HUES48 (cell line): Measurements from ENCODE around the gene PARD3.

ENCODE experiments used
- H3K27ac ChIP-seq: one replicate; pipeline ENCODE4 v1.7.0; 2013; ENCODE audit warnings: low read depth, low read length, inconsistent platforms
- H3K27me3 ChIP-seq: 2 replicates; pipeline ENCODE4 v1.6.1; 2013; ENCODE audit warnings: mild to moderate bottlenecking, low read length; ENCODE audit not compliant: control insufficient read depth, insufficient read depth
- H3K36me3 ChIP-seq: 2 replicates; pipeline ENCODE4 v1.6.1; 2013; ENCODE audit warnings: low read length; ENCODE audit not compliant: control insufficient read depth, insufficient read depth
- H3K4me1 ChIP-seq: 2 replicates; pipeline ENCODE4 v1.6.1; 2013; ENCODE audit warnings: mild to moderate bottlenecking, low read length; ENCODE audit not compliant: control insufficient read depth, insufficient read depth
- H3K4me3 ChIP-seq: 2 replicates; pipeline ENCODE4 v1.5.1; 2013; ENCODE audit warnings: mild to moderate bottlenecking, low read depth, low read length
- H3K9ac ChIP-seq: 2 replicates; pipeline ENCODE4 v1.6.1; 2013; ENCODE audit warnings: mild to moderate bottlenecking, low read depth, low read length, moderate library complexity
- H3K9me3 ChIP-seq: 2 replicates; pipeline ENCODE4 v1.6.1; 2013; ENCODE audit warnings: low read length; ENCODE audit not compliant: control insufficient read depth, insufficient read depth

PARD3 gene

DNA sequence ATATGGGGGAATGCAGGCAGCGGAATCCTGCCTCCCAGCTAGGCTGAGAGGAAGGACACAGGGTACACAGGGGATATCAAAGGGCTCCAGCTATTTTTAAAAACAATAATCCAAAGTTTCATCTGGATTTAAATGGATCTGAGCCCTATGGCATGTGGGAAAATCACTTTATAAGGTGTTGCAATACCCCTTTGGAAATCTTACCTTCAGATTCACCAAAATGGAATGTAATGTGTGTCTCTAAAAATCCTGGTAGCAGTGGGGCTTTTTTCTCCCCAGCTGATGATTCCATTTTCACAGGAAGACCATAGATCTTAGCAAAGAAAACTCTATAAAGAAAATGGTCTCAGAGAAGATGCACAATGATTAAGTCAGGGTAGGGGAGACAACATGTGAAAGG is 722.2 kb downstream of the PARD3 start:
- no peaks in the 10 kb centered on the region for H3K27me3 ChIP-seq
- H3K9ac ChIP-seq: no peak overlapping the region
- no peak overlapping the region for H3K27ac ChIP-seq
- no peaks in the 10 kb centered on the region; the same call in 1 of the 2 replicates for H3K9me3 ChIP-seq
- H3K4me1 ChIP-seq: no peaks in the 10 kb centered on the region
- no peak overlapping the region for H3K4me3 ChIP-seq
- H3K36me3 ChIP-seq: no peaks in the 10 kb centered on the region

- Histone ChIP-seq H3K27ac (no peak overlapping the region), H3K9ac (no peak overlapping the region), H3K9me3 (no peaks in the 10 kb centered on the region; the same call in 1 of the 2 replicates), H3K4me1 (no peaks in the 10 kb centered on the region), H3K4me3 (no peak overlapping the region), H3K27me3 (no peaks in the 10 kb centered on the region), H3K36me3 (no peaks in the 10 kb centered on the region)
Observed at GRCh38 chr10:34091635-34092195, 723.4 kb downstream of the PARD3 start.

- no peaks in the 10 kb centered on the region for H3K4me1 ChIP-seq
- no peak overlapping the region for H3K9ac ChIP-seq
- H3K36me3 ChIP-seq: no peaks in the 10 kb centered on the region
- H3K9me3 ChIP-seq: no peaks in the 10 kb centered on the region; the same call in 1 of the 2 replicates
- no peak overlapping the region for H3K4me3 ChIP-seq
- no peak overlapping the region for H3K27ac ChIP-seq
- H3K27me3 ChIP-seq: no peaks in the 10 kb centered on the region
Observed at GRCh38 chr10:34089253-34089652, 725.8 kb downstream of the PARD3 start.

- Histone ChIP-seq H3K4me3 (no peak overlapping the region), H3K9ac (no peak overlapping the region), H3K36me3 (no peaks in the 10 kb centered on the region), H3K27ac (no peak overlapping the region), H3K4me1 (no peaks in the 10 kb centered on the region), H3K27me3 (no peaks in the 10 kb centered on the region), H3K9me3 (no peaks in the 10 kb centered on the region; the same call in 1 of the 2 replicates)
Observed at GRCh38 chr10:34088208-34088794, 726.8 kb downstream of the PARD3 start.

GRCh38 chr10:34087095-34087418 is 728.0 kb downstream of the PARD3 start:
- Histone ChIP-seq H3K4me3 (no peak overlapping the region), H3K27ac (no peak overlapping the region)

GRCh38 chr10:34083567-34083966 is 731.5 kb downstream of the PARD3 start:
- H3K9me3 ChIP-seq: no peaks in the 10 kb centered on the region; the same call in 1 of the 2 replicates
- H3K4me1 ChIP-seq: no peaks in the 10 kb centered on the region
- H3K27ac ChIP-seq: no peak overlapping the region
- H3K9ac ChIP-seq: no peak overlapping the region
- no peak overlapping the region for H3K4me3 ChIP-seq
- H3K36me3 ChIP-seq: no peaks in the 10 kb centered on the region
- no peaks in the 10 kb centered on the region for H3K27me3 ChIP-seq

More at GRCh38 chr10:34087095-34087418, 728.0 kb downstream of the PARD3 start:
- no peaks in the 10 kb centered on the region; the same call in 1 of the 2 replicates for H3K9me3 ChIP-seq
- H3K36me3 ChIP-seq: no peaks in the 10 kb centered on the region
- no peaks in the 10 kb centered on the region for H3K4me1 ChIP-seq
- H3K27me3 ChIP-seq: no peaks in the 10 kb centered on the region
- H3K9ac ChIP-seq: no peak overlapping the region

GRCh38 chr10:34081948-34082347 is 733.1 kb downstream of the PARD3 start:
- Histone ChIP-seq H3K9ac (no peak overlapping the region), H3K4me1 (no peaks in the 10 kb centered on the region), H3K4me3 (no peak overlapping the region), H3K27ac (no peak overlapping the region), H3K36me3 (no peaks in the 10 kb centered on the region), H3K27me3 (no peaks in the 10 kb centered on the region), H3K9me3 (no peaks in the 10 kb centered on the region; the same call in 1 of the 2 replicates)

DNA sequence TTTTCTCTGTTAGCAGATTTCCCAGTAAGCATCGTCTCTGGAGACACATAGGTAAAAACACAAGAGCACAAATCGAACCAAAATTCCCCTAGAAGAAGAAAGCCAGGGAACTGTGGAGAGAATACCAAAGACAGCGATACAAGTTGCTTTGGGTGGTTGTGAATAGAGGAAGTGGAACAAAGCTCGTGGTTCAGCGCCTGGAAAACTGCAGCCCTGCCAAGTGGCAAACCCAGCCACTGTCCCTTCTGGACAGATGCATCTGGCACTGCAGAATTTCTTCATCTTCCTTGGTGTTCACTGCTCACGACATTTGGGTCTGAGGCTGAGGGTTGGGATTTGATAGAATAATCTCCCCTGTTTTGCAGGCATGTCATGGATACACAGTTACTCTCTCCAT is 733.8 kb downstream of the PARD3 start:
- no peak overlapping the region for H3K9ac ChIP-seq
- no peaks in the 10 kb centered on the region; the same call in none of the 2 replicates for H3K9me3 ChIP-seq
- no peak overlapping the region for H3K27ac ChIP-seq
- H3K4me3 ChIP-seq: no peak overlapping the region
- no peaks in the 10 kb centered on the region for H3K4me1 ChIP-seq
- no peaks in the 10 kb centered on the region for H3K36me3 ChIP-seq
- H3K27me3 ChIP-seq: no peaks in the 10 kb centered on the region

DNA sequence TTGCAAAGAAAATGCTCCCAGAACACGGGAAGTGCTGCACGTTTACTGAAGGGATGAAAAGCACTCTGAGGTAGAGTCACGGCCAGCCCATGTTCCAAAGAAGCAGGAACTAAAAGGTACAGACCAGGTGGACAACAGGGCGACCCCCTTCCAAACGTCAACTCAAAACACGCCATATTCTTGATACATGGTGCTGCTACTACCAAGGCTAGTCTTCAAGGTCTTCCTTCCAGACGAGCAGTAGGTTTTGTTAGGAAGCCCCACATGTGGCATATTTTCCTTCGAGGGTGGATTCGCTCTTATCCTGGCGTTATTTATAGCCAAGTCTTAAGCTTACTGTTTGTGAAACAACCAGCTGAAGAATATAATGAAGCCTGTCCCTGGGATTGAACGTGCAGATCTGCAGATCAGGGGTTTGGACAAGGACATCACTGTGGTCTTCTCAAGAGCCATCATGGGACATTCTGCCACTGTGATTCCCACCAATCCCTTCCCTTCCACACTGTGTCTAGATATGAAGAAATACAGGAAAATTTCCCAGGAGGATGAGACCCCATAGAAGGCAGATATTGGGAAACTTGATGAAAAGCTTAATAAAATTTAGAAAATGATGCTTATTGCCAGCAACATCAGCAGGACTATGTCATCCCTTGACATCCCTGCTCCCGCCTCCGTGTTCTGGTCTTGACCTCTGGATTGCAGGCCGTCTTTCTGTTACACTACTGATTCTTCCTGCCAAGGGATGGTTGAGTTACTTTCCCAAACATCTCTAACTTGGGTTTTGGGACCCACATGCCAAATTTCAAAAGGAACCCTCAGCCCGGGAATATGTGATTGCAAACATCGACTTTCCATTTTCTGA is 734.4 kb downstream of the PARD3 start:
- Histone ChIP-seq H3K27ac (no peak overlapping the region), H3K27me3 (no peaks in the 10 kb centered on the region), H3K36me3 (no peaks in the 10 kb centered on the region), H3K9ac (no peak overlapping the region), H3K4me3 (no peak overlapping the region), H3K9me3 (no peaks in the 10 kb centered on the region; the same call in none of the 2 replicates), H3K4me1 (no peaks in the 10 kb centered on the region)

GRCh38 chr10:34079702-34080484 is 735.2 kb downstream of the PARD3 start:
- Histone ChIP-seq H3K4me1 (no peaks in the 10 kb centered on the region), H3K9ac (no peak overlapping the region), H3K9me3 (no peaks in the 10 kb centered on the region; the same call in none of the 2 replicates), H3K4me3 (no peak overlapping the region), H3K27me3 (no peaks in the 10 kb centered on the region), H3K36me3 (no peaks in the 10 kb centered on the region), H3K27ac (no peak overlapping the region)
